ENCODE results near the gene RAB15. TPM values are rescaled to one million over a fixed set of nuclear protein-coding genes. Genes with fewer than 3 reads are reported as not detected.
A peak's percentile ranks its signal among the peaks of the same experiment; 100 is the strongest.

The RAB15 gene
- total RNA-seq, 1 experiment from 2014 or later = 3.3 TPM

DNA sequence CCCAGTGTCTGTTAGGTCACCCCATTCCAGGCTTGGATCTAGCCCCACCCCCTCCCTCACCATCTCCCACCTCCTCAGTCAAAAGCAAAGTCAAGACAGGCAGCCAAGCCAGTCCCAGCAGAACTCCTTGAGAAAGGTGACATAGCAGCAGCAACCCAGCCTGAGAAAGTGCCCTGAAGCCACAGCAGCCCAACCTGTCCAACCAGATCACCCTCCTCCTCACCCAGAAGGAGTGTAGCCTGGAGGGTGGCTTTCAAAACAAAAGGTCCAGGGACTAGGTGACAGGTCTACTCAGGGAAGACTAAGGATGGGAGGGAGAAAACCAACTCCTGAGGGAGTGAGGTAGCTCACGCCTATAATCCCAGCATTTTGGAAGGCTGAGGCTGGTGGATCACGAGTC lies 5.2 kb downstream of the RAB15 start:
- H3K4me1 ChIP-seq (ENCODE audit: control insufficient read depth in 1 of 2, insufficient read depth in 2 of 2, low read length in 2 of 2) = peaks cover 30 to 34% of the 10 kb centered on the region in 2 experiments
- H3K9me2 ChIP-seq (ENCODE audit: insufficient read depth) = no peaks in the 10 kb centered on the region
- no peak overlapping the region for H3K4me2 ChIP-seq (ENCODE audit: low read length)
- ATAC-seq = no peak; the same call in 1 of the 2 replicates
- POLR2A ChIA-PET = interaction anchor here (1.4 kb wide), 1 partner anchor 20 kb away, joined by 3 read pairs; the partner anchor contains the start of gene FNTB
- H3K9ac ChIP-seq (ENCODE audit: low read length) = no peak overlapping the region
- no TSS peak for BruUV-seq (replicated peaks)
- H4K20me1 ChIP-seq (ENCODE audit: insufficient read depth) = no peaks in the 10 kb centered on the region
- RAD21 ChIA-PET (ENCODE audit: low non-redundant PET in 1 of 2, low total read pairs in 2 of 2, uncharacterized antibody in 2 of 2, unreplicated experiment in 2 of 2) = no interaction called here
- CTCF ChIA-PET = no interaction called here
- intact Hi-C loops (cut with micrococcal nuclease) = no loop called here
- no peak overlapping the region for H2AFZ ChIP-seq (ENCODE audit: low read depth, low read length, poor library complexity, severe bottlenecking)
- H3K36me3 ChIP-seq (ENCODE audit: control insufficient read depth in 1 of 2, insufficient read depth in 2 of 2, low read length in 2 of 2) = no peaks in the 10 kb centered on the region
- no peaks in the 10 kb centered on the region for H3K27me3 ChIP-seq (ENCODE audit: insufficient read depth, low read length)
- H3K27ac ChIP-seq (ENCODE audit: low read depth, low read length) = no peak overlapping the region; the same call in 1 of the 2 replicates
- H3K9me3 ChIP-seq (ENCODE audit: control insufficient read depth in 1 of 2, insufficient read depth in 1 of 2, low read depth in 1 of 2, low read length in 2 of 2) = no peaks in the 10 kb centered on the region
- peak; percentile 19; the same call in 1 of the 2 replicates for TF ChIP-seq SP1 (IDR thresholded peaks at IDR 0.05; ENCODE audit: low read depth)
- TF ChIP-seq SRF (IDR thresholded peaks at IDR 0.05; ENCODE audit: low read depth) = no peak
- no peak overlapping the region for H3K4me3 ChIP-seq (replicated peaks in 1 of 2; ENCODE audit: low read depth in 1 of 2, low read length in 2 of 2)
- H3K79me2 ChIP-seq (ENCODE audit: insufficient read depth, low read length) = no peaks in the 10 kb centered on the region
- no peak for DNase-seq (ENCODE audit: low read depth, low spot score)

- Histone ChIP-seq H3K4me1 (ENCODE audit: control insufficient read depth in 1 of 2, insufficient read depth in 2 of 2, low read length in 2 of 2) (peaks cover 21% of the 10 kb centered on the region in 2 experiments), H3K9me3 (ENCODE audit: control insufficient read depth in 1 of 2, insufficient read depth in 1 of 2, low read depth in 1 of 2, low read length in 2 of 2) (no peaks in the 10 kb centered on the region), H3K27ac (ENCODE audit: low read depth, low read length) (no peak overlapping the region), H3K4me2 (ENCODE audit: low read length) (no peak overlapping the region), H3K27me3 (ENCODE audit: insufficient read depth, low read length) (no peaks in the 10 kb centered on the region), H2AFZ (ENCODE audit: low read depth, low read length, poor library complexity, severe bottlenecking) (no peak overlapping the region), H3K36me3 (ENCODE audit: control insufficient read depth in 1 of 2, insufficient read depth in 2 of 2, low read length in 2 of 2) (no peaks in the 10 kb centered on the region), H3K9ac (ENCODE audit: low read length) (no peak overlapping the region), H4K20me1 (ENCODE audit: insufficient read depth) (no peaks in the 10 kb centered on the region), H3K79me2 (ENCODE audit: insufficient read depth, low read length) (no peaks in the 10 kb centered on the region), H3K4me3 (replicated peaks in 1 of 2; ENCODE audit: low read depth in 1 of 2, low read length in 2 of 2) (no peak overlapping the region), H3K9me2 (ENCODE audit: insufficient read depth) (no peaks in the 10 kb centered on the region)
- no peak for DNase-seq (ENCODE audit: low read depth, low spot score)
- intact Hi-C loops (cut with micrococcal nuclease) = no loop called here
- CTCF ChIA-PET = no interaction called here
- RAD21 ChIA-PET (ENCODE audit: low non-redundant PET in 1 of 2, low total read pairs in 2 of 2, uncharacterized antibody in 2 of 2, unreplicated experiment in 2 of 2) = no interaction called here
- POLR2A ChIA-PET = no interaction called here
- no peak for ATAC-seq
- no TSS peak for BruUV-seq (replicated peaks)
- TF ChIP-seq ZNF274 (IDR thresholded peaks at IDR 0.05; ENCODE audit: low read depth, low read length) = no peak
- TF ChIP-seq RAD21 (IDR thresholded peaks at IDR 0.05; ENCODE audit: low read depth) = no peak
- TF ChIP-seq, protein P1, sequence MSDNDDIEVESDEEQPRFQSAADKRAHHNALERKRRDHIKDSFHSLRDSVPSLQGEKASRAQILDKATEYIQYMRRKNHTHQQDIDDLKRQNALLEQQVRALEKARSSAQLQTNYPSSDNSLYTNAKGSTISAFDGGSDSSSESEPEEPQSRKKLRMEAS (IDR thresholded peaks at IDR 0.05) = no peak
- no peak for TF ChIP-seq REST (IDR thresholded peaks at IDR 0.05; ENCODE audit: low read depth)
- no peak for TF ChIP-seq ATF3 (IDR thresholded peaks at IDR 0.05)
- TF ChIP-seq POLR2A (IDR thresholded peaks at IDR 0.05; ENCODE audit: borderline replicate concordance, extremely low read depth, insufficient read depth, insufficient read length) = no peak
- no peak for TF ChIP-seq CEBPB (IDR thresholded peaks at IDR 0.05; ENCODE audit: low read depth)
- no peak for TF ChIP-seq CBX3 (IDR thresholded peaks at IDR 0.05; ENCODE audit: low read depth)
- TF ChIP-seq SRF (IDR thresholded peaks at IDR 0.05; ENCODE audit: low read depth) = no peak
- TF ChIP-seq EZH2 (IDR thresholded peaks at IDR 0.05) = no peak
These were observed 6.7 kb downstream of the RAB15 start for GRCh38 chr14:64965356-64966000.
